22Rv1 (cell line): ENCODE measurements around the gene MYMK.

Experiments
- CTCF ChIP-seq: fragments of 450-650 bp; IDR thresholded peaks from 2 replicates; pipeline ENCODE4 v1.5.1; 2017; ENCODE audit warnings: mild to moderate bottlenecking
- ZFX ChIP-seq: fragments of 450-650 bp; IDR thresholded peaks from 2 replicates; pipeline ENCODE4 v1.6.1; 2017; ENCODE audit warnings: antibody characterized with exemption, borderline replicate concordance

GRCh38 chr9:133533857-133534256, 9.1 kb upstream of the MYMK start:
- no peak for TF ChIP-seq CTCF
- no peak for TF ChIP-seq ZFX
